Adrenal gland (tissue), 5 donors: ENCODE data around the gene MGAT1.

ENCODE experiments used
- CTCF ChIP-seq, 6 experiments: fragments of 450-650 bp in 4 of 6; fragments of 200-600 bp in 2 of 6; sonication (generic) in 1 of 6; IDR thresholded peaks; 1 replicate in 5 of 6; 2 replicates in 1 of 6; pipeline versions ENCODE4 v1.5.1 to v1.8.0; 2016 to 2021; ENCODE audit warnings: antibody characterized with exemption in 6 of 6, mild to moderate bottlenecking in 2 of 6, moderate library complexity in 1 of 6
- POLR2A ChIP-seq, 2 donors: fragments of 450-650 bp; IDR thresholded peaks; one replicate each; pipeline ENCODE4 v1.6.1; 2017; ENCODE audit warnings: antibody characterized with exemption in 2 of 2, mild to moderate bottlenecking in 2 of 2, moderate library complexity in 1 of 2
- donor health status: DM: no; HTN: no; CAD: no.

DNA sequence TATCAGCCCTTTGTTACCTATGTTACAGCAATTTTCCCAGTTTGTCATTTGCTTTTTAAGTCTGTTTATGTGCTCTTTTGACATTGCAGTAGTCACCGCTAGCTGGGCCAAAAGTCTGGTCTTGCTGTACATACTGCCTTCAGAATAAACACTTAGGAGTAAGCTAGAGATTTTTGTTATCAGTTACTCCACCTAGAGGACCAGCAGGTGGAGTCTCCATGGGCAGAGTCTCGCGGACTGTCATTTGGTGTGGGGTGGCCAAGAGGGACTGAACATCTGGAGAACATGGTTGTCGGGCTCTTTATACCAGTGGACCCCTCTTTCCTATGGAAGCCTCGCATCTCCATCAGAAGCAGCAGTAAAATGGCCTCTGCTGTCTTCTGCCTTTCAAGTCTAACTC is 10.8 kb upstream of the MGAT1 start:
- TF ChIP-seq CTCF (IDR thresholded peaks at IDR 0.05), result no peak
- no peak for TF ChIP-seq POLR2A (IDR thresholded peaks at IDR 0.05)
